Activated naive CD4-positive, alpha-beta T cell treated with anti-CD3 and anti-CD28 coated beads, Interleukin-2, amount 50 U/mL, for 16 hours (primary cell): ENCODE results near the gene ARHGDIB.

ENCODE experiments used
- DNase-seq: peaks from one replicate; pipeline ENCODE4 v3.0.0-alpha.2; 2020

The ARHGDIB gene

DNA sequence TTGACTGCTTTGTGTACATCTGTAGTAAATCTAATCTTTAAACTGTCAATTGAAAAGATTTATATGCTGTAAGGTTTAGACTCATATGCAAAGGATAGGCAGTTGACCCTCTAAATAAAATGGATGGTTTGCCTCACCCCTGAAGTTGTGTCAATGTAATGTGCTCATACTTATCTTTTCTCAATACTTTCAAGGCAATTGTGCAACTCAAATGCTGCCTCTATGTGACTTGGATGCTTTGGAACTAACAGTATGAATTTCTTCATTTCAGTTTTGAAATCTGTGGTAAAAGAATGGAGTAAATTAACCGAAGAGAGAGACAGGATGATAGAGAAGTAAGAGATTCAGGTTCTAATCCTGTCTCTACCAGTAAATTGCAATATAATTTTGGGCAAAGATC, 21.2 kb upstream of the ARHGDIB start:
- no peak for DNase-seq

DNA sequence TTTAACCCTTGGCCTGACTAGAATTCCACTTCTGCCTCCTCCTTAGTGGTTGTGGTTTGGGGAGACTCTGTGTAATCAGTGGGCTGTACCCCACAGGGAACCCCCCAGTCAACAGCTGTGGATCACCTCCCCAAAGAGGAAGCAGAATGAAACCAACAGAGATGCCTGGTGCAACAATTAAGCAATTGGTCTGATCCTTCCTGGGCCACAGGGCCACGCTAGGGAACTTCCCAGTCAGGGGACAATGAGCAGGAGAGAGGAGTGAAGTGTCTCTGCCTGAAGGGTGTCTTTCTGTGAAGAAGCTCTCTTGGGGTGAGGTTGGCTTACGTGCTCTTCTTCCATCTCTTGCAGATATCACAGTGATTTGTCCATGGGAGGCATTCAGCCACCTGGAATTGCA, 19.6 kb upstream of the ARHGDIB start:
- DNase-seq, result no peak

DNA sequence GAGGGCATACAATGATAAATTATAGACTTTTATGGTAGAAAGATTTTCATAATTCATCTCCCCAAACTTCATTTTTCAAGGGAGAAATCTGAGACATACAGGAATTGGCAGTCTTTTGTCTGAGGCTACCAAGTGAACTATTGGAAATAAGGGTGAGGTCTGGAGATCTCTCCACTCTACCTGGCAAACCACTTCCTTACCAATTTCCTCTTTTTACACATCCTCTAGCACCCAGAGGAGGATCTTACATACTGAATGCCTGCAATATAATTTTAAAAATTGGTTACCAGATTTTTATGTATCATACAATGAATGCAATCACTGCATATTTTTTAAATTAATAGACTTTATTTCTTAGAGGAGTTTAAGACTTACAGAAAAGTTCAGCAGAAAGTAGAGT, 18.1 kb upstream of the ARHGDIB start:
- no peak for DNase-seq

DNA sequence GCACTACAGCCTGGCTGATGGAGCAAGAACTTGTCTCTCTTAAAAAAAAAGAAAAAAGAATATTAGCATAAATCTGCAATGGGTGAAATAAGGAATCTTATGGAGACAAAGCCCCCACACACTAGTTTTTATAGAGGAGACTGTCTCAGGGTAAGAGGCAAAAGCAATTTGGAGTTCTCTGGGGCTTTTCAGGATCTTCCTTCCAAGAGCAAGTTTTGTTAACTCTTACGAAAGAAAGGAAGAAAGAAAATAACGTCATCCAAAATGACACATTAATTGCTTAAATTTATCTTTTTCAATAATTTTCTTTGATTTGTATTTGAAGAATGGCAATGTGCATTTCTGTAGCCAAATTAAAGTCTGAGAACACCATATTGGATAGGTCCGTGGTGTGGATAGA, 15.3 kb upstream of the ARHGDIB start:
- no peak for DNase-seq

DNA sequence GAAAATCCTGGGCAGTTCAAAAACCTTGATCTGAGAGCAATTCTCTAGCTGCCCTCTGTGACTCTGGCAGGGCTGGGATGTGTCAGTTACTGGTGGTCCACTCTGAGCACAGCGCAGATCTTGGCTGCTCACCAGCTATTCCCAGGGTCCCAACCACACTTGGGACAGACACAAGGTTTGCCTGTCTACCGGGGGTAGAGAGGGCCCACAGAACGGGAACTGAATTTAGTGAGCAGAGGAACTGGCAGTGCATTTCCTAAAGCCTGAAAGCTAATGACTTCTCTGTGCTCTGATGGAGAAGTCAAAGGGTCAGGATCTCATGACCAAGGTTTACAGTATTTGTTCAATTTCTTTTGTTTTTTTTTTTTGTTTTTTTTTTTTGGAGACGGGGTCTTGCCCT, 14.1 kb upstream of the ARHGDIB start:
- DNase-seq, result no peak

DNA sequence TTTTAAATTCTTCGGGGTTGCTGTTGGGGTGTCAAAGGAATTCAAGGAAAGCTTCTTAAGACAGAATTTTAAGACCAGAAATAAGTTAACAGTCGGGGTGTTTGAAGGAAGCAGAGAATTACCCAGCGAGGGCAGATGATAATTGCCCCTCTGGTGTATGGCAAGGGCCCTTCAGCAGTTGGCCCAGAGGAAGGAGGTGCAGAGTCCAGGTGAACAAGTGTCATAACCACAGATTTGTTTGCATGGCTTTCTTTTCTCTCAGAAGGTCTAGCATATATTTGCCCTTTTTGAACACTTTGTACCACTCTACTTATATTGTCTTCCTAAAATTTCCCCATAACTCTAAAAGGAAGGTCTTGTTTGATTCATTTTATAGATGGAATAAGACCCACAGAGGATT, 13.2 kb upstream of the ARHGDIB start:
- DNase-seq, result no peak

DNA sequence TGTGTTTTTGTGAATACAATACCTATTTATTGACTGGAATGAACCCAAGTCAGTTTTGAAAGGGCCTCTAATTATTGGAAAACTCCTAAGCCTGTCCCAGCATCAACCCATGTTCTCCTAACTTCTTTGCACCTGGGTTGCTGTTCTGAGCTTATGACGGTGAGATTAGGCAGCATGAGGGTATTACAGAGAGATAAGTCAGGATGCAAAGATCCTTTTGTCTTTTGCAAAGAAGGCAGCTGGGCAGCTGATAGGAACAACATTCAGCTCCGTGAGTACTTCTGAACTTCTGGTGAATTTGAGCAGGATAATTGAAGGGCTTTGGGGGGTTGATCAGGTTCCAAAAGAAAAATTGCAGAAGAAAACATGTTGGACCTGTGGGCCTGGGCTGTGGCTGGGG, 11.4 kb upstream of the ARHGDIB start, which contains the start of gene PDE6H:
TSS of gene PDE6H (plus strand) at position 227 of the 400 bp plus-strand sequence. CDS start 4,971 bp downstream, outside the sequence.
- no peak for DNase-seq

DNA sequence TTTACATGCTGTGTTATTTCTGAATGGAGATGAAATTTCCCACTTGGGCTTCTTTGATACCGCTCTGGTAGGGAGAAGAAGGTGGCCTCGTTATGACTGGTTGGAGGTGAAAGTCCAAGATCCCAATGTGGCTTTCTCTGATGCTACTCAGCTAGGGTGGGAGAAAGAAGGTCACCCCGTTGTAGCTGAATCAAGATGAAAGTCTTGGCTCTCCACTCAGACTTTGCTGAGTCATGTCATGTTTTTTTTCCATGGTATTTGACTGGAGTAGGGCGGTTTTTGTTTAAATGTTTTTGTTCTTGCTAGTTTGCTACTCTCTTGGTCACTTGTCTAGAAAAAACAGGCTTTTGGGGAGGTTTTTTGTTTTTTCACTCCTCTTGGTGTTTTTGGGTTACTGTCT, 9.1 kb upstream of the ARHGDIB start:
- no peak for DNase-seq

DNA sequence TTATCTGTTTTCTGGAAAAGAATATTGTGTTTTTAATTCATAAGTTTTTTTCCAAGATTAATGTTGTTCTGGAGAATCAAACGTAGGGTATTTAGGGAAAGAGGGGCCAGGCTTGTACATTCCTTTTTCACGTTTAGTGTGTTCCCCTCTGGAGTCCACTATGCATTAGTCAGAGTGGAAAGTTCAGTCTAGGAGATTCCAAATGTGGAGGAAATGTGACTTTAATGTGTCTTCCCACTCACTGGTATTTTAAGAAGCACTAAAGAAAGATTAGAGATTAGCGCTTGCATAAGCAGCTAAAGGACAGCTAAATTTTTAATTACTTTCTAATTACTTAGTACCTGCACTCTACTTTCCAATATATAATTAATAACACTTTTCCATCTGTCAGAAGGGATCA, 7.1 kb upstream of the ARHGDIB start:
- DNase-seq, result no peak

DNA sequence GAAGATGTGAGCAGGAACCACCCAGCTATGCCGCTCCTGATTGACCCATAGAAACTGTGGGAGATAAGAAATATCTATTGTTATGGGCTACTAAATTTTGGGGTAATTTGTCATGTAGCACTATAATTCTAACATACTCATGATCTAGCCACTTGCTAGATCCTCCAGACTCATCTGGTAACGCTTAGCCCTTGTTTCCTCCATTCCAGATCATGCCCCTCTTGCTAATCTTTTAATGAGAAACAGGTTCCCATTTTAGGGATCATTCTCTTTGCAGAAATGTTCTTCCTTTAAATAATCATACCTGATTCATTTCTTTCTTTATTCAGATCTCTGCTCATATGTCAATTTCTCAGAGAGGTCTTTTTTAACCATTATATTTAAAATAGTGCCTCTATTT, 3.8 kb upstream of the ARHGDIB start:
- no peak for DNase-seq

DNA sequence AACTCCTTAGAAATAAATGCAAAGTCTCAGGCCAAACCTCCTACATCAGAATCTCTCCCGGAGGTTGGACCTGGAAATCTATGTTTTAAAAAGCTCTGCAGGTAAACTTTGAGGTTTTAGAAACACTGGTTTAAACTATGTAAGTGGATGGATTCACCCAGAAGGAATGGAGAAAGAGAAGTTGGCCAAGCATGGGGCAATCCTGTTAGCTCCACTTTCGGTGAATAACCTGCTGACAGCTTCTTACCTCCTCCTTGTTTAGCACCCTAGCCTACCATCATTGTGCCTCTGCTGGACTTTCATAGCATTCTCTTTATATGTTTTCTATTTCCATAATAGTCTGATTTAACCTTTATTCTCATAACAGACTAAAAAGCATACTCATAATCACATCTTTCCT, 3.0 kb upstream of the ARHGDIB start:
- DNase-seq, result no peak

DNA sequence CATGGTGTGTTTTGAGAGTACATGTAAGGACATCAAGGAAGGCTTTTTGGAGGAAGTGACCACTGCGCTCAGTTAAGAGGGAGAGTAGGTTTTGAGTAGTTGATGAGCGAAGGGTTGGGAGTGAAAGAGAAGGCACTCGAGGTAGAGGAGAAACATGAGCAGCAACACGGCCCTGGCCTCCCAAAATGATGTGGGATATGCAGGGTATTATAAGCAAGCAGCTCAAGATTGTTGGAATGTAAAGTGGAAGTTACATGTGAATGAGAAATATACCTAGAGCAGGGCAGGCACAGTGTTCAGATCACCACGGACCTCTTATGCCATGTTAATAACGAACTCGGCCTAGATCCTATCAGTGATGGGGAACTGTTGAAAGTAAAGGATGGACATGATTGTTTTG, 2.1 kb upstream of the ARHGDIB start:
- DNase-seq, result no peak

DNA sequence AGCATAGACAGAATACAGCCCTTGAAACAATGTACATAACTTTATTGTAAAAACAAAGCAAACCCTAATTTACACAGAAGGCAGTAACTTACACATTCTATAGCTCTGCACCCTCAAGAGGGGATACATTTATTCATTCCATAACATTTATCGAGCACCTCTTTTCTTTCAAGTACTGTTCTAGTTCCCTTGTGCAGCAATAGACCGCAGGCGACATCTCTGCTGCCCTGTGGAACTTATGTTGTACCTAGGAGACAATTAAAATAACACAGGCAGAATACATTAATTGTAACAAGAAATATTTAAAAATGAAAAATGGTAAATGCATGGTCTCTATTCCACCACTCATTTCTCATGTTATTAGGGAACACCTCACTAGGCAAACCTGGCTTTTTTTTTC, 1.4 kb upstream of the ARHGDIB start:
- no peak for DNase-seq

DNA sequence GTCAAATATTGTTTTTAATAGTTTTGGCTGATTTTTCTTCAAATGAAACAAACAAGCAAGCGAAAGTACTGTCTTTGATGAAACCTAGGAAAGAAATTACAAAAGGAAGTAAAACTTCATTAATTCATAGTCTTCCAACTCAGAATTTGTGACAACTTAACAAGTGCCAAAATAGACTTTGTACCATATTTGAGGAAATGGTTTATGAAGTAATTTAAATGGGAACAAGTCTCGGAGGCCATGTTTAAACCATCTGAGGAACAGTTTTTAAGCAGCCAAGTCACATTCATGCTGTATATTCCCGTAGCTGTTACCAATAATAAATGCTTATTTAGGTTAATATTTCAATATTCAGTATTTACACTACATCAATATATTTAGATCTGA, 745 bp upstream of the ARHGDIB start:
- no peak for DNase-seq

DNA sequence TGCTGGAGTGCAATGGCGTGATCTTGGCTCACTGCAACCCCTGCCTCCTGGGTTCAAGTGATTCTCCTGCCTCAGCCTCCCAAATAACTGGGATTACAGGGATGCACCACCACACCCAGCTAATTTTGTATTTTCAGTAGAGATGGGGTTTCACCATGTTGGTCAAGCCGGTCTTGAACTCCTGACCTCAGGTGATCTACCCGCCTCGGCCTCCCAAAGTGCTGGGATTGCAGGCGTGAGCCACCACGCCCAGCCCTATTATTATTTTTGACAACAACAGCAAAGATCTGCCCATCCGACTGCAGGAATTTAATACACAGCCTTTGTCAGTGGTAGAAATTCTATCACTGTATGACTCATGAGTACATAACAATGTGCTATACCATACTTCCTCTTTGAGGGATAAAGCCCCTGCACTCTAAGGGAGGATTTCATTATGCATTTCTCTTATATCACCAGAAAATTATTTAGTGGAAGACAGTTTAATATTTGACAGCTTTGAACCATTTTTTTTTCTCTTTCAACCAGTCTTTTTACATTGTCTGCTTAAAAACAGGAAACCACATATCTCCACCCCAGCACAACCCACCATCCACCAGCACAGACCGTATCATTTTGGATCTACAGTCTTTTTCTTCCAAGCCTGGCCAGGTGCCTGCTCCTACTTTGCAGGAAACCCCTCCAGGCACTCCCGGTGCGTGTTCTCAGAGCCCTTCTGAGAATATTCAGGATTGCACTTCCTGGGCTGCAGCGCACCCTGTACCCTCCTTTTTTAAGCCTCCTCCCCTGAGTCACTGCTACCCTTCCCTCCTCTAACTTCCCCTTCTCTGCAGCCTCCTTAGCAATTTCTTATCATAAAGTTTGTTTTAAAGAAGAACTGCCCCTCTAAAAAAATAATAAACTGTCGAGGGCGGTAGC, 594 bp downstream of the ARHGDIB start:
- DNase-seq, result peak; percentile 27

DNA sequence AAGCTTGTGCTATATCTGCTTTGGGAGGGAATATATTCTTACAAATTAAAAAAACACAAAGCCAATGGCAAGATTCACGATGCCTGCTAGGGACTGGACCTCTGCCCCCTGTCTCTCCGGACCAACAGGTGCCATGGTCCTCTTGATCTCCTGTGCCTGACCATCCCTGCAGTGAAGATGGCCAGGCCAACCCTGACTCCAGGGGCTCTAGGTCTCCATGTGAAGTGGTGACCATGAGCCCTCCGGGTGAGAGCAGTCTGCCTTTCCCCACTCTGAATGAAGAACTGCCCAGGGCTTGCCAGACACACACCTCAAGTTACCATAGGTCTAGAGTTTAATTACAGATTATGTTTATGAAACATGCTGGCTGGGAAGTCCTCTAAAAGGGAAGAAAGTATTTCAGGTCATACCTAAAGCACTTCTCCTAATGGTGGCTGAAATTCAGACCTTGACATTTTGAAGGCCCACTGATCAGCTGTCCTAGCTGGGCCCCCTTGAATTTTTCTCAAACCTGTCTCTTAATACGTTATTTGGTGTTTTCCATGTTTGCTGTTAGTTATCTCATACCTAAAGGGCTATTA, 1.4 kb downstream of the ARHGDIB start:
- no peak for DNase-seq

DNA sequence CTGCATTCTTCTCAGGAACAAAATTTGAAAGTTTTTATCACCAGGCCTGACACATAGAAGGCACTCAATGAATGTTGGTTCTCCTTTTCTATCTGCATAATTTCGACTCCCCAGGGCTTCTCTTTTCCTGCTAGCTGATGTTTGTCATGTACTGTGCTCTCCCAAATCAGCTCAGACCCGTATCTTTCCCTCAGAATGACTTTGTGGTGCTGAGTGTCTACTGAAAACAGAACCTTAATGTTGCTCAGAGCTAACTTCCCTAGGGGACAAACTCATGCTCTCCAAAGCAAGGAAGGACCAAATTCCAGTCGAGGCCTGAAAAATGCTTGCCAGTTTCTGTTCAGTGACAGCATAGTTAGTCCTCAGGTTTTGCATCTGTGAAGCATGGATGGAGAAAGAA, 1.9 kb downstream of the ARHGDIB start:
- DNase-seq, result no peak

DNA sequence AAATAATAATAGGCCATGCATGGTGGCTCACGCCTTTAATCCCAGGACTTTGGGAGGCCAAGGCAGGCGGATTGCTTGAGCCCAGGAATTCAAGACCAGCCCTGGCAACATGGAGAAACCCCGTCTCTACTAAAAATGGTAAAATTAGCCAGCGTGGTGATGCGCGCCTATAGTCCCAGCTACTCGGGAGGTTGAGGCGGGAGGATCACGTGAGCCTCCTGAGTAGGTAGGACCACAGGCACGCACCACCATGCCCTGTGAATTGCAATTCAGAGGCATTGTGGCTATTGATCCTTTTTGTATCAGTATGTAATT, 2.3 kb downstream of the ARHGDIB start:
- peak; percentile 21 for DNase-seq

DNA sequence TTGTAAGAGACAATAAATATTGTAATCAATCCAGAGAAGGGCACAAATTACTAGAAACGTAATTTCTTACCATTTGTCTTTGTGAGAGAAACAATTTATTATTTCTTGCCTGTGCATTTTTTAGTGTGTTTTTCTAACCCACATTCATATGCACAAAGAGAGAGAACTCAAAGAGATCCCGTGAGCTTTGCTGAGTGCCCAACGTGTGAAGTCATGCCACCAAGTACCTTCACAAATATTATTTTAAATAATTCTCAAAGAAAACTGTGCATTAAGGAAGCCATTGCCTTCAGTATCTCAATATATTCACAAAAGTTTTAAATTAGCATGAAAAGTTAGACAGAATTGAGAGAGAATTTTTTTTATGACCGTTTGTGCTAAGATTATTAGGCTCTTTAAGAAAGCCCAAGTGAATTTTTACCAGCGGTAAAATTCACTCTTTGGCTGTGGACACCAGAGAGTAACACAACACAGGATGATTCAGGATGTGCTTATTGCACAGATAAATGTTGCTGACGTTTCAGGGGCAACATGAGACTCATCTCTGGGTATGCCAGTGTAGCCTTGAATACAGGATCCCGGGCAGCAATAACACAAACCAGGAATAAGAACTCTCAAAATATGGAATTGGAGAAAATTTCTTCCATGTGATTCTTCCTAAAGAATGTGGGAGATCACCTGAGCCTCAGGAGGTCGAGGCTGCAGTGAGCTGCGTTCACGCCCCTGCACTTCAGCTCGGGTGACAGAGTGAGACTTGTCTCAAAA, 2.9 kb downstream of the ARHGDIB start:
- DNase-seq, result no peak

DNA sequence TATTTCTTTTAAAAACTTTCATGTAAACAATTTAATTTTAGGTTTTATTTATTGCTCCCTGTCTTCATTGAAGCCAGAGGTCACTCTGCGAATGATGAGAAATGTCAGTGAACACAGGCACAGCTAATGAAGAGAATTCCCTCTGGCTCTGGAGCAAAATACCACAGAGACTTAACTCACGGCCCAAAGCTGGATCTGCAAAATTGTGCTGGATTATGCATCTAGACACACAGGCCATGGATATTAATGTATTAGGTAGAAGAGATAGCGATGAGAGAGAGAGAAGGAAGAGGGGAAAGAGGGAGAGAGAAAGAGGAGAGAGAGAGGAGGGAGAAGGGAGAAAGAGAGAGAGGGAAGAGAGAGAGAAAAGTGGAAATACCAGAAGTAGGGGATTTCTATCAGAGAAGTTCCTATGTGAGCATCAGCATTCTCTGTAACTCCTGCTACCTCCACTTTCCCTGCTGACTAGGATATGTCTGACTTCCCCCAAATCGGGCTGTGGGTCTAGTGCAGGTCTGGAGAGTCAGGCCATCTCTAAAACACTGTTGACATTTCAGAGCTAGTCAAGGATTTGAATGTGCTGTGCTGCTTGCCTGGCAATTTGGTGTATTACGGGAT, 3.7 kb downstream of the ARHGDIB start:
- DNase-seq, result no peak

DNA sequence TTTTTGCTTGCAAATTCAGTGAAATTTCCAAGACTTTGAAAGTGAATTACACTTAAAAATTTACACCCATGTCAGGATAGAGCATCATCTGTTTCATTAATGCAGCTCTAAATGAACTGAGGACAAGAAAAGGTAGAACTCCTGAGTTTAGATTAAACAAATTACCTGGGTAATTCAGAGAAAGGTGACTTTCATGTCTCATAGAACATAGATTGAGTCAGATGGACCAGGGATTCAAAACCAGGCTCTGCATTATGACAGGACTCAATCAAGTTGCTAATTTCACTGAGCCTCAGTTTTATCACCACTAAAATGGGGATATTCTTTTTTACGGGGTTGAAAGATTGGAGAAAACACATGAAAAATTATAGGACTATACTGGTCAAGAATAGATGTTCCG, 4.5 kb downstream of the ARHGDIB start:
- DNase-seq, result no peak

DNA sequence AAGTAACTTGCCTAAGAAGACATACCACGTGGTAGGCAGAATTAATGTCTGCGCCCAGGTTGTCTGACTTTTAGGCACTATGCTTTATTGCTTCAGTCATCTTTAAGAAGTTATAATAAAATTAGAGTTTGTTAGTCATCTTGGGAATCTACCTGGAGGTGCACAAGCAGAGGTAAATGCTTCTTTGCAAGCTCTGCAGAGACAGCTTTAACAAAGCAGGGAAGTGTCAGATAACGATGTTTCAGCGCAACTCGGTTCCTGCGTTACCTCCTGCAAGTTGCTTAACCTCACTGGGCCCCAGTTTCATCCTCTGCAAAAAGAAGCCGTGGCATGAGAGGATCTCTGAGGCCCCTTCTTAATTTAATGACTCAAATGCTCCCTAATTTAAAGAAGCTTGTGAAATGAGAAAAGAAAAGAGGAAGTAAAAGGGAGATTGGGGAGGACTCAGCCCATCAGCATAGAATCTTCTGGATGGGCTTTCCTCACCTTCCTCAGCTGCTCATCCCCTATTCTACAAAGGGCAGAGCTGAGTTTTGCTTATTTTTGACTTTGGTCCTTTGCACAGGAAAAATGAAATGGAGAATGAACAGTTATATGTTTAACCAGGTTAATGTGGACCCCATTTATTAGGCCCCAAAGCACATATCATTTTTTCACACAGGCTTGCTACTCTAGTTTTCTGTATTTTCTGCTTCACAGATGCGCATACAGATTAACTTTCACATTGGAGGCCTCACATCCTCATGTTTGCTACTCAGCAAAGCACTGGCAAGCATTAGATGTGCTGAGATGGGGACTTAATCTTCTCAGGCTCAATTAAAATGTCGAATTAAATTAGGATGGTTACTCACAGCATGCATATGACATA, 5.1 kb downstream of the ARHGDIB start:
- peak; percentile 48 for DNase-seq

DNA sequence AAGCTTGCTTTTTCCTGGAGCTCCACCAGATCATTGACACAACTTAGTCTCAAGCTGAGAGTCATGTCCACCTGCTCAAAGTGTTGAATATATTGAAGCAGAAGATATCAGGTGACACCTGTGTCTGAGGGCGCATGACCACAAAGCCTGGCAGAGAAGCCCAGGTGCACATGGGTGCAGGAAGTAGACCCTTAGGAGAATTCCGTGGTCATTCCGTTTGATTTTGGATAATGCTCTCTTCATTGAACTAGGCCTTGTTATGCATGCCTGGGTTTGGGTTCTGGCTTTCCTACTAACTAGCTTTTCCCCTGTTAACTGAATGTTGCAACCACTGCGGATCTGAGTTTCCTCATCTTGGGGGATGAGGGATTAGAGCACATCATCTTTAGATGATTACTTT, 7.1 kb downstream of the ARHGDIB start:
- no peak for DNase-seq
